ENCODE results near the gene CCDC74B. TPM values are rescaled to one million over a fixed set of nuclear protein-coding genes. Genes with fewer than 3 reads are reported as not detected.
"Not testable (repeated sequence)": the region's sequence is repeated elsewhere in the genome, so short reads cannot be mapped to it uniquely, and the experiment has no call there.

The CCDC74B gene
- total RNA-seq (under 1 TPM; 0.84 to 0.85 TPM), polyA plus RNA-seq (0.59 TPM)

GRCh38 chr2:130145006-130145414 is at the start of gene CCDC74B:
TSS of gene CCDC74B (minus strand) at chr2:130145112. CDS start at chr2:130144996, 116 bp downstream.
- Mint-ChIP-seq H3K4me1 (peaks cover 3 to 10% (median 9%) of the 10 kb centered on the region in 3 donors), H3K27me3 (peaks cover 6 to 12% of the 10 kb centered on the region in 2 donors), H3K4me3 (peak within 1 kb of the TSS; percentile 76 to 89 (median 83)), H3K27ac (peak within 1 kb of the TSS in 5 of 8 donors; percentile 7 to 85 (median 68))
- H3K9me3 Mint-ChIP-seq; H3K36me3 Mint-ChIP-seq; H3K27me3 ChIP-seq (ENCODE audit: insufficient read depth, low read length, poor library complexity, severe bottlenecking); H3K27ac ChIP-seq (ENCODE audit: low read depth, low read length); CTCF ChIA-PET; H3K4me3 ChIP-seq (ENCODE audit: low read length); H3K4me1 ChIP-seq (ENCODE audit: insufficient read depth, low read length); H3K9me3 ChIP-seq (ENCODE audit: low read length); H3K36me3 ChIP-seq (ENCODE audit: insufficient read depth, low read length); POLR2A ChIA-PET: not testable (repeated sequence)
- DNase-seq: peak; percentile 46 to 73 (median 51)

- H3K27ac Mint-ChIP-seq; H3K27me3 Mint-ChIP-seq; H3K9me3 ChIP-seq (ENCODE audit: low read length); POLR2A ChIA-PET; H3K4me3 Mint-ChIP-seq; H3K36me3 ChIP-seq (ENCODE audit: insufficient read depth, low read length); H3K4me1 Mint-ChIP-seq; H3K27me3 ChIP-seq (ENCODE audit: insufficient read depth, low read length, poor library complexity, severe bottlenecking); H3K4me1 ChIP-seq (ENCODE audit: insufficient read depth, low read length); DNase-seq; H3K4me3 ChIP-seq (ENCODE audit: low read length); H3K9me3 Mint-ChIP-seq; H3K27ac ChIP-seq (ENCODE audit: low read depth, low read length); CTCF ChIA-PET: not testable (repeated sequence)
- H3K36me3 Mint-ChIP-seq: peaks cover 0 to 14% (median 3%) of the 10 kb centered on the region in 3 donors
Observed at GRCh38 chr2:130193824-130194223, 48.9 kb upstream of the CCDC74B start.

DNA sequence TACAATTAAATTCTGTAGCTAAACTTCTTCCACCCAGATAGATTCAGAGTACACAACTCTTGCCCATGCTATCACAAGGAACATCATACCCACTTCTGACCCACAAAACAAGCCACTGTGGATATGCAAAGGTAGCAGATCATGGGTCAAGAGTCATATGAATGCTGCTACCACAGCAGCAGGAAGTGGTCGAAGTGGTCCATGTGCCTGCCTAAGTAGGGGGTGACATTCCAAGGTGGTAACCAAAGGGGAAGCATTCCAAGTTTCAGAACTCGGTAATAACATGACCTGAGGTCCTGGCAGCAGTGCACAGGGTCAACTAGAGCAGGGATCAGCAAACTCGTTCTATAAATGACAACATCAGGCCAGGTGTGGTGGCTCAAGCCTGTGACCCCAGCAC is 47.5 kb upstream of the CCDC74B start:
- DNase-seq, POLR2A ChIA-PET, CTCF ChIA-PET: not testable (repeated sequence)

GRCh38 chr2:130191319-130191718 is 46.4 kb upstream of the CCDC74B start:
- DNase-seq; H3K9me3 ChIP-seq (ENCODE audit: low read length); CTCF ChIA-PET; H3K4me1 Mint-ChIP-seq; H3K27ac Mint-ChIP-seq; H3K4me3 ChIP-seq (ENCODE audit: low read length); H3K9me3 Mint-ChIP-seq; H3K4me1 ChIP-seq (ENCODE audit: insufficient read depth, low read length); H3K36me3 ChIP-seq (ENCODE audit: insufficient read depth, low read length); H3K27ac ChIP-seq (ENCODE audit: low read depth, low read length); H3K4me3 Mint-ChIP-seq; POLR2A ChIA-PET; H3K27me3 Mint-ChIP-seq; H3K27me3 ChIP-seq (ENCODE audit: insufficient read depth, low read length, poor library complexity, severe bottlenecking): not testable (repeated sequence)
- peaks cover 0 to 16% (median 5%) of the 10 kb centered on the region in 3 donors for H3K36me3 Mint-ChIP-seq

More for the DNA sequence above, 47.5 kb upstream of the CCDC74B start:
- H3K27ac Mint-ChIP-seq; H3K9me3 Mint-ChIP-seq; H3K9me3 ChIP-seq (ENCODE audit: low read length); H3K27ac ChIP-seq (ENCODE audit: low read depth, low read length); H3K4me1 Mint-ChIP-seq; H3K27me3 ChIP-seq (ENCODE audit: insufficient read depth, low read length, poor library complexity, severe bottlenecking); H3K4me3 Mint-ChIP-seq; H3K4me3 ChIP-seq (ENCODE audit: low read length); H3K4me1 ChIP-seq (ENCODE audit: insufficient read depth, low read length); H3K27me3 Mint-ChIP-seq; H3K36me3 ChIP-seq (ENCODE audit: insufficient read depth, low read length): not testable (repeated sequence)
- H3K36me3 Mint-ChIP-seq: peaks cover 0 to 14% (median 3%) of the 10 kb centered on the region in 3 donors

GRCh38 chr2:130190237-130190636 is 45.3 kb upstream of the CCDC74B start:
- no peak overlapping the region for H3K27ac Mint-ChIP-seq
- DNase-seq: no peak
- Histone ChIP-seq H3K36me3 (ENCODE audit: insufficient read depth, low read length) (no peaks in the 10 kb centered on the region), H3K27ac (ENCODE audit: low read depth, low read length) (no peak overlapping the region), H3K27me3 (ENCODE audit: insufficient read depth, low read length, poor library complexity, severe bottlenecking) (no peaks in the 10 kb centered on the region), H3K9me3 (ENCODE audit: low read length) (no peaks in the 10 kb centered on the region), H3K4me3 (ENCODE audit: low read length) (no peak overlapping the region), H3K4me1 (ENCODE audit: insufficient read depth, low read length) (no peaks in the 10 kb centered on the region)
- no peak overlapping the region for H3K4me3 Mint-ChIP-seq
- H3K4me1 Mint-ChIP-seq: peaks cover 0 to 6% (median 2%) of the 10 kb centered on the region in 3 donors
- H3K36me3 Mint-ChIP-seq: peaks cover 0 to 16% (median 5%) of the 10 kb centered on the region in 3 donors
- ChIA-PET POLR2A (no interaction called here), CTCF (no interaction called here)
- peaks cover 0 to 2% of the 10 kb centered on the region in 2 donors for H3K27me3 Mint-ChIP-seq
- no peaks in the 10 kb centered on the region for H3K9me3 Mint-ChIP-seq

- H3K4me3 ChIP-seq (ENCODE audit: low read length); H3K4me3 Mint-ChIP-seq; H3K27ac ChIP-seq (ENCODE audit: low read depth, low read length); H3K27me3 Mint-ChIP-seq; H3K4me1 ChIP-seq (ENCODE audit: insufficient read depth, low read length); H3K36me3 ChIP-seq (ENCODE audit: insufficient read depth, low read length); H3K4me1 Mint-ChIP-seq; H3K9me3 ChIP-seq (ENCODE audit: low read length); CTCF ChIA-PET; H3K27me3 ChIP-seq (ENCODE audit: insufficient read depth, low read length, poor library complexity, severe bottlenecking); DNase-seq; H3K9me3 Mint-ChIP-seq; POLR2A ChIA-PET: not testable (repeated sequence)
- H3K36me3 Mint-ChIP-seq: peaks cover 0 to 16% (median 5%) of the 10 kb centered on the region in 3 donors
- H3K27ac Mint-ChIP-seq: peak overlapping the region in 2 of 8 donors; percentile 23 to 71
Observed at GRCh38 chr2:130188958-130189357, 44.0 kb upstream of the CCDC74B start.

GRCh38 chr2:130187859-130188792 is 43.2 kb upstream of the CCDC74B start:
- POLR2A ChIA-PET; H3K4me3 Mint-ChIP-seq; H3K27ac ChIP-seq (ENCODE audit: low read depth, low read length); H3K27me3 Mint-ChIP-seq; CTCF ChIA-PET; H3K9me3 ChIP-seq (ENCODE audit: low read length); DNase-seq; H3K9me3 Mint-ChIP-seq; H3K36me3 ChIP-seq (ENCODE audit: insufficient read depth, low read length); H3K27me3 ChIP-seq (ENCODE audit: insufficient read depth, low read length, poor library complexity, severe bottlenecking); H3K4me3 ChIP-seq (ENCODE audit: low read length): not testable (repeated sequence)
- H3K4me1 Mint-ChIP-seq: peaks cover 5 to 16% (median 10%) of the 10 kb centered on the region in 3 donors
- H3K27ac Mint-ChIP-seq: peak overlapping the region in 1 of 8 donors; percentile 19
- peaks cover 10% of the 10 kb centered on the region for H3K4me1 ChIP-seq (ENCODE audit: insufficient read depth, low read length)
- peaks cover 0 to 18% (median 7%) of the 10 kb centered on the region in 3 donors for H3K36me3 Mint-ChIP-seq

GRCh38 chr2:130187268-130187667 is 42.4 kb upstream of the CCDC74B start:
- Histone ChIP-seq H3K27ac (ENCODE audit: low read depth, low read length) (no peak overlapping the region), H3K36me3 (ENCODE audit: insufficient read depth, low read length) (no peaks in the 10 kb centered on the region), H3K4me3 (ENCODE audit: low read length) (no peak overlapping the region), H3K4me1 (ENCODE audit: insufficient read depth, low read length) (peaks cover 15% of the 10 kb centered on the region), H3K27me3 (ENCODE audit: insufficient read depth, low read length, poor library complexity, severe bottlenecking) (no peaks in the 10 kb centered on the region), H3K9me3 (ENCODE audit: low read length) (no peaks in the 10 kb centered on the region)
- Mint-ChIP-seq H3K36me3 (peaks cover 0 to 17% (median 7%) of the 10 kb centered on the region in 3 donors), H3K27me3 (no peaks in the 10 kb centered on the region), H3K9me3 (no peaks in the 10 kb centered on the region), H3K27ac (peak overlapping the region in 2 of 8 donors; percentile 69 to 82), H3K4me1 (peaks cover 5 to 19% (median 13%) of the 10 kb centered on the region in 3 donors), H3K4me3 (no peak overlapping the region)
- no peak for DNase-seq
- POLR2A ChIA-PET: no interaction called here
- CTCF ChIA-PET: no interaction called here

All from CD8-positive, alpha-beta memory T cell (primary cell).